Stimulated activated CD8-positive, alpha-beta memory T cell treated with anti-CD3 and anti-CD28 coated beads, Interleukin-2, amount 100 ng/mL, for 1 hour (primary cell): Measurements from ENCODE around the gene ANKS1A.
A peak's percentile ranks its signal among the peaks of the same experiment; 100 is the strongest.

ENCODE experiments used
- DNase-seq, 2 donors: peaks; one replicate each; pipeline ENCODE4 v3.0.0-alpha.2; 2020; ENCODE audit warnings: low read depth in 2 of 2

ANKS1A gene

DNA sequence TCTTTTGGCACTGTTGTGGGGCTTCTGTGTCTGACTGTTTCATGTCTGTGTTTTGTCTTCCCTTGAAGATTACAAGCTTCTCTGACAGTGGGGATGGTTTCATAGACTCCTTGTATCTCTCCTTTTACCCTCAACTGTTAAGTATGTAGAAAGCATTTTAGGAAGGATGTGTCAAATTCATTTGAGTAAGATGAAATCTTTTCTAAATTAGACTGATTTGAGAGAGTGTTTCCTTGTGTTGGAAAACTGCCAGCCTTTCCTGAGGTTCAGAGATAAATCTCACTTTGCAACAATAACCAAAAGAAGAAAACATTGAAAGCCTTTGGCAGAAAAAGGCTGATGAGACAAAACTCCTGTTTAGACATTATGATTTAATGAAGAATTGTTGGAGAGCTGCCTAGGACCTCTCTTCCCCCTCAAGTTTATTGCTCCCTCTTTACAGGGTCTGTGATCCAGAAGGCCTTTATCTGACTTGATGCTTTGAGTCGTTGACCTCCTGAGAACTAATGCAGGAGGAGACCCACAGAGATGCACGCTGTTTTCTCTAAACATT lies 68.3 kb downstream of the ANKS1A start:
- DNase-seq, result no peak

DNA sequence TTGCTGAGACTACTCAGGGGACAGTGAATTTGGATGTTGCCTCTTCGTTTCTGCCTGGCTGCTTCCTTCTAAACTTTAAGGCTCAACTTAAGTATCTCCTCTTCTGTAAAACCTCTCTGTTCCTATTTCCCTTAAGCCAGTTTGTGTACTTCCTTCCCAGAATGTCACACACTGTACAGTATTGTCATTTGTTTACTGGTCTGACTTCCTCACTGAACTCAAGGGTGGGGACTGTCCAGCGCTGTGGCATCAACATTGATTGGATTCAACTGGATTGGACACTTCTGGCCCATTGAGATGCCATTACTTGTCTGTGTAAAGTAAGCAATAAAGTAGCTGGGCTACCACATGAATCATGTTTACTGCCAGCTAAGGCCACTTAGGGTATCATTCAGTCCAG lies 69.7 kb downstream of the ANKS1A start:
- DNase-seq, result no peak

DNA sequence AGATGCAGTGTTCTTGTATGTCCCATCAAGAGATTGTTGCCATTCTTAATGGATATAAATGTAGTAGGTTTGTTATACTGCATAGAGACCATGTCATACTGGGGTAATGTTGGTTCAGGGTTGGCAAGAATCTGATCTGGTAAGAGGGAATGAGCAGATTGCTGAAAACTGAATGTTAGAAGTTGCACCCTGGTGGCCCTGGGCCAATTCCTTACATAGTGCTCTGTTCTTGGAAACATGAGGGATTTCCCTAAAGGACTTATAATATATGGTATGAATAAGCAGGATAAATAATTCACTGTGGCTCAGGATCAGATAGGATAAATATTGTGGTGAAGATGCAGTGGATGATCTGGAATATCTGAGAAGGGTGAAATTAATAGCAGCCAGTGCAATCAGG lies 70.2 kb downstream of the ANKS1A start:
- DNase-seq, result no peak

DNA sequence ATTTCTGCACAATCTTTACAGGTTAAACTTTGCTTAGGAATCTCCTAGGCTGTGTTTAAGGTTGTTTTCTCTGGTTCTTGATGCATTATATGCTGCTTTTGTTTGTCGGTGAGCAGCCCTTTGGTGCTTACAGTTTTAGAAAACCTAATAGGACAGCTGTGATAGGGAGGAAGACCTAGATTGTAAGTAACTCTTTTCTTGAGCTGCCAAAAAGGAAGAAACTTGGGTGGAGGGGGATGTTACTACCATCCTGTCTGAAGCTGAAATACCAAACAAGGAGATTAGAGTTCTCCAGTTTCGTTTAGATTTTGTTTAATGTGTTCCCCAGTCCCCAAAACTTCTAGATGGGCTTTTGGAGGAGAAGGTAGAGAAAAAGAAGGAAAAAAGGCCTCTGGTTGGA lies 72.0 kb downstream of the ANKS1A start:
- no peak for DNase-seq

DNA sequence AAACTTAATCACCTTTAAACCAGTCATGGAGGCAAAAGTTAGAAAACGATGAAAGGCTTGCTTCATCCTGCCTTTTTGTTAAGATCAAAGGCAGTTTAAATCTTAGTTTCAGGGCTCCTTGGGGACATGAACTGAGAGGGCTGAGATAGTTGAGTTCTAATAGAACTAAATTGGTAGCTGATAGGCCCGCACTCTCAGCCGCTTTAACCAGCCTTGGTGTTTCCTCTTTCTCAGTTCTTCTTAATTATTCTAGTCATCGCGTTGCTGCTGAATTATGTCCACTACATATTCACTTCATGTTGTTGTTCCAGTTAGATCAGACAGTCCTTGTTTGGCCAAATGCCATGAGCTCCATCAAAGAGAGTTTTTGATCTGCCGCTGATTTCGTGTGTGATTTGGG lies 72.5 kb downstream of the ANKS1A start:
- no peak for DNase-seq

DNA sequence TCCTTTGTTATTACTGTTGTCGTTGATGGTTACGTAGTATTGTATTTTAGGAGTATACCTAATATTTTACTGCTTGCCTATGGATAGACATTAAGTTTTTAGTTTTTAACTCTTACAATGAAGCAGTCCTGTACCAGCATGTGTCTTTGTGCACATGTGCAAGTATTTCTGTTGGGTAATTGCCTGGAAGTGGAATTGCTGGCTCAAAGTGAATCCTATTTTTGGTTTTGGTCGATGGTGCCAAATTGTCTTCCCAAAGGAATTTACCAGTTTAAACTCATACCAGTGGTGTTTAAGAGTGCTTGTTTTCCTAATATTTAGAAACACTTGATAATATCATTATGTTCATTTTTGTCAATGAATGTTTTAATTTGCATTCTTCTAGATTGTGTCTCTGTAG lies 75.5 kb downstream of the ANKS1A start:
- DNase-seq, result no peak

DNA sequence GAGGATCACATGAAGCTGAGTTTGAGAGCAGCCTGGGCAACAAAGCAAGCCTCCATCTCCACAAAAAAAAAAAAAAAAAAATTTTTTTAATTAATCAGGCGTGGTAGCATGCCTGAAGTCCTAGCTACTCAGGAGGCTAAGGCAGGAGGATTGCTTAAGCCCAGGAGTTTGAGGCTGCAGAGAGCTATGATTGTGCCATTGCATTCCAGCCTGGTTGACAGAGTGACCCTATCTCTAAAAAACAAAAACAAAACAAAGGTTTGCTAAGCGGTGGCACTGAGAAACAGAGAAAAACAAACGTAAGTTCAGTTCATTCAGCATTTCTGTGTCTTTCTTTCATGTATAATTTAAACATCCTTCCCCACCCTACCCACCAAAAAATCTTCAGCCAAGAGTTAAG lies 78.4 kb downstream of the ANKS1A start:
- DNase-seq, result no peak

DNA sequence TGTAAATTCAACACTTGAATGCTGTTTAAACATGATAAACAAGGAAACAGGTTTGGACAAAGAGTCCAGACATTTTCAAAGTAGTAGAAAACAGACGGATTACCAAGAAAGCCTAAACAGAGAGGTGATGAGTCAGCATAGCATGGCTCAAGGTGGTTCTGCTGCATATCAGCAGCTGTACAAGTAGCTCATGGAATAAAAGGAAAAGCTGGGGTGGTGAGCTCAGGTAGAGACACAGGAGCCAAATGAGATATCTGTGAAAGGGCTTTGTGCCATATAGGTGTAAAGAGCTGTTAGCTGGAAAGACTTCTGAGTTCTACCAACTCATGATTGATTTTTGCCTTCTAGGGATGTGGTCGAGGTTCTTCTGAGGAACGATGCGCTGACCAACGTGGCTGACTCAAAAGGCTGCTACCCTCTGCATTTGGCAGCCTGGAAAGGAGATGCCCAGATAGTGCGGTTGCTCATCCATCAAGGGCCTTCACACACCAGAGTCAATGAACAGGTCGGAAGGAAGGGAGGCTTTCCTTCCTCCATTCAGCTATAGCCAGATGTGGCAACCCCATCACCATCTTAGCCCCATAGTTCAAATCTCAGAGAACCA lies 80.7 kb downstream of the ANKS1A start:
- DNase-seq, result no peak

DNA sequence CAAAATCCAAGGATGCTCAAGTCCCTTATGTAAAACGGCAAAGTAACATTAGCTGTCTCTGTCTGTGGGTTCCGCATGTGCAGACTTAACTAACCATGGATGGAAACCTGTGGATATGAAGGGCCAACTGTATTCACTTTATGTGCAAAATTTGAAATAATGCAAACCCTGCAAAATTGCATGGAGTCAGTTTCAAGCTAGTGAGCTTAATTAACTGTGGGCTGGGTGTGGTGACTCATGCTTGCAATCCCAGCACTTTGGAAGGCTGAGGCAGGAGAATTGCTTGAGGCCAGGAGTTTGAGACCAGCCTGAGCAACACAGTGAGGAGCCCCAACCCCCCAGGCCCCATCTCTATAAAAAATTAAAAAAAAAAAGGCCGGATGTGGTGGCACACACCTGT lies 81.4 kb downstream of the ANKS1A start:
- no peak for DNase-seq

DNA sequence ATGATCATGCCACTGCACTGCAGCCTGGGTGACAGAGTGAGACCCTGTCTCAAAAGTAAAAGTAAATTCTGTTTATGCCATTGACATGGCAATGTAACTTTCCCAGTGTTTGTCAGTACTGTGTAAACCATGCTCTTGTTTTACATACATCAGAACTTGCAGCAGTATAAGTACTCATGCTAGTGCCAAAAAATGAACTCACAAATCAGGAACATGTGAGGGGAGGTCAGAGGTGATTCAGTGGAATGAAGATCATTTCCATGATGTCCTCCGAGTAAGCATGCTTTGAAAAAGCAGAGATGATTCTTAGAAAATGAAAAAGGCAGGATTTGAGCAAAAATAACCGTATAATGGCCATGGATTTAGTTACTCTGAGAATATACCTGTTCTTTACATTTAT lies 81.9 kb downstream of the ANKS1A start:
- DNase-seq, result no peak

DNA sequence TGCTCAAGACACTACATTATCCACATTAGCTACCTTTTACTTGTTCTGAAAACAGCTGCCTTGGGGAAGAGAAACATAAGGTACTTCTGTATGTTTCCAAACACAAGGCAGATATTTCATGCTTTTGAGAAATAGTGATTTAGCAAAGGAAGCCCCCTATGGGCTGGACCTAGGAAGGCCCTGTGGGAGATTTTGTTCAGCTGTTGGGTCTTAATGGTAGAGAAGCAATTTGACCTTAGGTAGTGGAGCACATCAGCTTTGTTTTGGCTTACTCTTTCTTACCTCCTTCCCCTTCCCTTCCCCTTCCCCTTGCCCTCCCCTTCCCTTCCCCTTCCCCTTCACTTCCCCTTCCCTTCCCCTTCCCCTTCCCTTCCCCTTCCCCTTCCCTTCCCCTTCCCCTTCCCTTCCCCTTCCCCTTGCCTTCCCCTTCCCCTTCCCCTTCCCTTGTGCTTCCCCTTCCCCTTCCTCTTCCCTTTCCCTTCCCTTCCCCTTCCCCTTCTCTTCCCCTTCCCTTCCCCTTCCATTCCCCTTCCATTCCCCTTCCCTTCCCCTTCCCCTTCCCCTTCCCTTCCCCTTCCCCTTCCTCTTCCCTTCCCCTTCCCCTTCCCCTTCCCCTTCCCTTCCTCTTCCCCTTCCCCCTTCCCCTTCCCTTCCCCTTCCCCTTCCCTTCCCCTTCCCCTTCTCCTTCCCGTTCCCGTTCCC lies 84.6 kb downstream of the ANKS1A start:
- DNase-seq, result no peak

DNA sequence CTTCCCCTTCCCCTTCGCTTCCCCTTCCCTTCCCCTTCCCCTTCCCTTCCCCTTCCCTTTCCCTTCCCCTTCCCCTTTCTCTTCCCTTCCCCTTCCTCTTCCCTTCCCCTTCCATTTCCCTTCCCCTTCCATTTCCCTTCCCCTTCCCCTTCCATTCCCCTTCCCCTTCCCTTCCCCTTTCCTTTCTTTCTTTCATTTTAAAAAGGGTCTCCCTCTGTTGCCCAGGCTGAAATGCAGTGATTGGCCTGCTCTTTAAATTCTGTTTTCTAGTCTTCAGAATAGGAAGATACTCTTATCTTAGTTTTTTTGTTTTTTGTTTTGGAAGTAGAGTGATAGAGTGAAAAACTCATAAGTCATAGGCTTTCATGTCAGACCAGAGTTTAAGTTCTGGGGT lies 85.2 kb downstream of the ANKS1A start:
- no peak for DNase-seq

DNA sequence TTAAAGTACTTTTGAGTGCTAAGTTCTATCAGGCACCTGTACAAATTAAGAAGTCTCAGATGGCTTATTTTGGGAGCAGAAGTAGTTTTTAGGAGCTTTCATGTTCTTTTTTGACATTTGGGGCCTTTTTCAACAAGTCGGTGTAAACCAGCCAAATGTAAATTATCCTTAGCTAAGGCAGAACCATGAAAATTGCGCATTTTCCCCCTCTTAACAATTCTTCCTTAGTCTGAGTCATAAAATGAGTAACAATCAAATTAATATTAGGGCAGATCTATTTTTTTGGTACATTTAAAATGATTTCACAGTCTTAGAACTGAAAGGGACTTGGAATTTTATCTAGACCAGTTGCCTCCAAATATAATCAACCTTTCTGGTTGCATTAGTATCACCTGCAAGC lies 87.2 kb downstream of the ANKS1A start:
- no peak for DNase-seq

DNA sequence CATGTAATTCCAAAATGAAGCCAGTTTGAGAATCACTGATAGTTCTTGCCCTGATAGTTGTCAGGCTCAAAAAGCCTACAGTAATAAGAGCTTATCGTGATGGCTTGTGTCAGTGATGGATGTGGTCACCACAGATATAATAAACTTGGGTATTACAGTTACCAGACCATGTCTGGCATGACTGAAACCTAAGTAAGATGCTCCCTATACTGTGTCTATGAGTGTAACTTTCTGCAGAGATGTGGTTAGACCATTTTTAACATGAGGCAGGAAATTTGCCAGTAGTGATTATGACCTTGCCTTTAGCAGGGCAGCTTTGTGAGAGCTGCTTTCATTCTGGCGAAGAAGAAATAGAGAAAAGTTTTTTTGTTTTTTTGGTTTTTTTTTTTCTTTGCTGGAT lies 90.2 kb downstream of the ANKS1A start:
- no peak for DNase-seq

DNA sequence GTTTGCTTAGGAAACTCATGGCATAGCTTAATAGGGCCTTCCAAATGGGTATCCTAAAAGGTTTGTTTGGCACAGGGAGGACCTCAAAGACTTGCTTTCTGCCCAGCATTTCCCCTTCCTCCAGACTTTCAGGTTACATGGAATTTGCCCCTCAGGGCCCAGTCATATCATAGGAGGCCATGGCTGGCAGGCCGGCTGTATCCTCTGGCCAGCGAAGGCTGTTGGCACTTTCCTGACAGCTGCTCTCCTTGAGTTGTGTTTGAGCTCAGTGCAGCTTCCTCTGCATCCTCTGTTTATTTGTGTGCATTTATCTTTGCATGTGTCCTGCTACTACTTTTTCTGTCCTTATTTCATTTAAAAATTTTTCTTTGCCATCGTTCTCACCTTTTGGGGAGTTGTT lies 90.9 kb downstream of the ANKS1A start:
- DNase-seq, result no peak

DNA sequence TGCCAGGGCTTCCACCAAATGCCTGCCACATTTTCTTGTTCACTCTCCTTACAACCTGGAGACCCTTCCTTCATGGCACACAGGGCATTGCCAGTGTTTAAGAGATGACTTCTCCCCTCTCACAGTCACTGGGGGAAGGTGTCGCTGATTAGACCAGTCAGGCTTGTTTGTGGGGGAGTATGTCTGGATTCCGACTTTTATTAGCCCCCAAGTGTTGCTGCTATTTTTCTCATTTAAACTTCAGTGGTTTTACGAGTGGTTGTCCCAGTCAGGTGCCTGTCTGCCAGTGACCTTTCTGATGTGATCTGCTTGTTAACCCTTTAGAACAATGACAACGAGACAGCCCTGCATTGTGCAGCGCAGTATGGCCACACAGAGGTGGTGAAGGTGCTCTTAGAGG lies 92.3 kb downstream of the ANKS1A start:
- DNase-seq, result no peak

DNA sequence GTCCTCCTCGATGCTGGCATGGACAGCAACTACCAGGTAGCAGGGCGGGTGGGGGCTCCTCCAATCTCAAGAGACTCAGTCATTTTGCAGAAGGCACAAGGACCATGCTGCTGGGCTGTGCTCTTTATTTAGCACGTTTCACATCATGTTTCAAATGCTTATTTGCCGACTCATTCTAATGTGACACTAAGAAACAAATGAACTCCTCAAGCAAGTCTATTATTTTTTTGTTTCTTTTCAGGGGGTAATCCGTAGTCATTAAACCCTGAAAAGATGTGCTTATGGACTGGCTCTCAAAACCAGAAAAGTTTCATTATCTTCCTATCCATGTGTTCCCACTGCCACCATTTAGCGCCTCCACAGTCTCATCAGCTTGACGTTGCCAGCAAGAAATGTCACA lies 92.9 kb downstream of the ANKS1A start:
- no peak for DNase-seq

DNA sequence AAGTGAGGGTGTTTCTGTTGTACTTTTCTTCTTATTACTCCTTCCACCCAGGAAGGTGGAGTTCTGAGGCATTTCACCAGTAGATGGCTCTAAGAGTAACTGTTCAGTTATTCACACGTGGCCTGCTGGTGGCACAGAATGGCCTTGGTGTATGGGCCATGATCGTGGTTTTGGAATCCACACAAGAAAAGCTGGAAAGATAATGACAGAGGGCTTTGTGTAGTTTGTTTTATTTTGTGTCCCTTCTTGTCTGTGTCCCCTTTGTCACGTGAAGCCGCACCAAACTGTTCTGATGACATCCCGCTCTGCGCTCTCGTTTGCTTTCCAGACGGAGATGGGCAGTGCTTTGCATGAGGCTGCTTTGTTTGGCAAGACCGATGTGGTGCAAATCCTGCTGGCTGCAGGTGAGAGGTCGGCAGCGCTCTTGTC lies 93.4 kb downstream of the ANKS1A start:
- no peak for DNase-seq

DNA sequence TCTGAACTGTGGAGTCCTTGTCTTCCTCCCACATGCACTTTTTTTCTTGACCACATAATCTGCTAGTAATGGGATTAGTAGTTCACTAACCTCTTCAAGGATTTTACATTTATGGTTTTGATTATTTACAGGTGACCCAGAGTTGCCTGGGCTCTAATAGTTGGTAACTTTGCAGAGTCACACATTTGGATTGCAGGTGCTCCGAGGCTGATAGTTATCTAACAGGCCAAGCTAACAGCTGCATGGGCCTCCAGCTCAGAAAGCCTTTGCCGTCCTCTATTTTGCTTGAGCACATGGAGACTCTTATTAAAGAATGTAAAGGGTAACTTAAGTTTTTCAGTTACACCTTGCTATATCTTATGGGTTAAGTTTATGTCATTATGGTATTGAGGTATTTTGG lies 95.4 kb downstream of the ANKS1A start:
- DNase-seq, result no peak

DNA sequence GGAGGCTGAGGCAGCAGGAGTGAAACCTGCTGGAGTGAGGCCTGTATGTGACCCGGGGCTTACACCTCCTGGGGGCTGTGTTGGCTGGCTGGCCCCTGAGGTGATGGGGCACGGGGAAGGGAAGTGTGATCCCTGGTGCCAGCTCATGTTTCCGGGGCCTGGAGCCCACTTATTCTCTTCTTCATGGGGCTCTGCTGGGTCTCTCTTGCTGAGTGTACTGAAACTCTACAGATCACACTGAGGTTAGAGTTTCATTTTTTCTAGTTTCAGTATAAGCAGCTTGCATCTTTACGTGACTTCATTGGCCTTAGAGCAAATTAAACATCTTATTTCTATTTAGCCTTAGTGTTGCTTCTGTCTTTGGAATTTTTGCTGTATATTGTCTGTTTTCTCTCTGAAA lies 96.2 kb downstream of the ANKS1A start:
- DNase-seq, result no peak

DNA sequence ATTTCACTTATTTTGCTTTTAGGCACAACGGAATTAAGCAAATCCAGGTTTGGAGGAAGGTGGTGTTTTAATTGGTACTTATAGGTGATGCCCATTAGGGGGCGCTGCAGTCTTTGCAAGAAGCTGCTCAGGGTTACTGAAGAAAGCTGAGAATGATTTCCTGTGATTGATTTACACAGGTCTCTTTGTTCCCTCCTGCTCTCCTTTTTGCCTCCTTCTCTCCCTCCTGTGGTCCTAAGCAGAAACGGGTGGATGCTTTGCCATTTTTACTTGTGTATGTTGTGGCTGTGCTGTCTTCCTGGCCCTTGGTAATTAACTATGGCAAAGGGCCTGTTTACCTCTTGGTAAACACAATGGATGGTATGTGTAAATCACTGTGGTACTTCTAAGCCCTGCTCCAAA lies 97.8 kb downstream of the ANKS1A start:
- DNase-seq, result peak; percentile 5 to 27

DNA sequence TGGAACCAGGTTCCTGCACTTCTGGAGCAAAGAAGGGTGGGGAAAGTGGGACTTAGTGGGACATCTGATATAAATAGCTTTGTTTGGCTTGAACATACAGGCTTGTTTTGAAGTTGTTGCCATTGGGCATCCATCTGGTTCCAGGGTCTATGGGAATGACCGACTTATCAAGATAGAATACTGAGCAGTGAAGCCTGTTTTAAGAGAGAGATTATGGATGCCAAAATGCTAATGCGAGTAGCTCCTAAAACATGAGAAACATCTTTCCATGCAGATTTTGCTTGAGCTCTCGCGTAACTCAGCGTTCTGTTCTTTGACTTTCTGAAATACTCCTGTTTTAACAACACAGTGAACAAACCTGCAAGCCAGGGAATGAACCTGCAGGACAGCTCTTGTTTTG lies 98.5 kb downstream of the ANKS1A start:
- no peak for DNase-seq

DNA sequence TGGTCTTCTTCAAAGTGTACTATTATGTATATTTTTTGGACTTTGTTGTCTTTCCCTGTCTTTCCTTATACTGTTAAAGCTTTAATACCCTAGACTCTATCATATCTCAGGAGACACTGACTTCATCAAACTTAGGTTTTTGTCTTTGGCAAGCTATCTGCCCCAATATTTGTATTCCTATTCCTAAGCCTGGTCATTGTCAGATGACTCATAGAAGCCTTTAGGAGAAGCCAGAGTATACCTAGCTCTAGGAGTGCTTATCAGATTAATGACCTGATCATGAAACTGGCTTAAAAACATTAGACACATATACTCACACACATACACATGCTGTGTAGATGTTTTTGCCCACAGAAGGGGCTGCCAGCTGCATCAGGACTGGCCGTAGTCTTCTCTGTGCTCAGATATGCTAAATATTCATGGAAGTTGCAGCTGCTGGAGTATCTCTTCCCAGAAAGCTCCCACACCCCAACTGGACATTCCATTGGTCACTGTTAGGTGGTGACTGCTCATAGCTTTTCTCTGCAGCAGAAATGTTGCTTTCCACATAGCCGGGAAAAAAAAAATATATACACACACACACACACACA lies 102.0 kb downstream of the ANKS1A start:
- no peak for DNase-seq
